ENCODE results near the gene ITIH3. TPM values are rescaled to one million over a fixed set of nuclear protein-coding genes. Genes with fewer than 3 reads are reported as not detected.
A peak's percentile ranks its signal among the peaks of the same experiment; 100 is the strongest.

Gene ITIH3
- total RNA-seq, 4 donors from 2014 or later: 0.18 to 5.6 (median 1.2) TPM

DNA sequence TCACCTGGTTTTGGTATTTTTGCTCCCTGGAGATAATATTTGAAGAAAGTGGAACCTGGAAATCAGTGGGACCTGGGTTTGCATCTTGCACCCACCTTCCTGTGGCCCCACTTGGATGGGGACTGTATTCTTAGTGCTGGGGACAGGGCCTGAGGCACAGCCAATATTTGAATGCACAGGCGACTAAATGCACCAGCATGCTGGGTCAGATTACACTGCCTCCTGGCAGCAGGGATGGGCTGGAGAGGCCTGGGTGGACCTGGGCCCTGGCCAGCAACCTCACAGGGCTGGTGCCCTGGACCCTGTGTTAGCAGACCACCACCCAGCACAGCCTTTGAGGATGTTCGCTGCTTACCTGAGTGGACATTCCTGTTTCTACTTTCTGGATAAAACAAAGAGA is 25.3 kb downstream of the ITIH3 start:
- Histone ChIP-seq H3K27ac (no peak overlapping the region), H3K4me3 (no peak overlapping the region), H3K36me3 (peaks cover 14% of the 10 kb centered on the region), H3K4me1 (no peaks in the 10 kb centered on the region), H3K27me3 (no peaks in the 10 kb centered on the region), H3K9me3 (no peaks in the 10 kb centered on the region)
- no peak for DNase-seq (ENCODE audit: low spot score in 2 of 2)
- WGBS: 80% methylated on average over 2 of the region's 2 CpGs
- TF ChIP-seq CTCF (IDR thresholded peaks at IDR 0.05): no peak
- no peak for TF ChIP-seq POLR2AphosphoS5 (IDR thresholded peaks at IDR 0.05)
- TF ChIP-seq EP300 (IDR thresholded peaks at IDR 0.05): no peak
- no peak for TF ChIP-seq POLR2A (IDR thresholded peaks at IDR 0.05)

DNA sequence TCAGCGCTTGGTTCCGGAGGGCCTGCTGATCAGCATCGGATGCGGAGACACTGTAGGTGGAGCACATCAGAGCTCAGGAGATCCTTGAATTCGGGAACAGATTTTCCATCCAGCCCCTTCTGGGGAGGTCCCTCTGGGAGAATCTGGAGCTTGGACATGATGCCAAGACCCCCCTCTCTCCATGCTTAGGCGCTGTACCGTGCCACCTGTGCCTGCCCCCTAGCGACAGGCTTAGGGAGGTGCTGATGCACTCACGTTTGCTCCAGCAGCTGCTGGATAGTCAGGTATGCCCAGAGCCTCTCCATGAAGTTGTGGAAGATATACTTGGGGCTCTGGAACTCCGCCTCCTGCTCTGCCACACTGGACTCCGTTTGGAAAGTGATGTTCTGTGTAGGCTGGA is 26.1 kb downstream of the ITIH3 start:
- Histone ChIP-seq H3K4me3 (no peak overlapping the region), H3K27me3 (no peaks in the 10 kb centered on the region), H3K4me1 (no peaks in the 10 kb centered on the region), H3K36me3 (peaks cover 14% of the 10 kb centered on the region), H3K27ac (no peak overlapping the region), H3K9me3 (no peaks in the 10 kb centered on the region)
- WGBS: 61% methylated on average over 11 of the region's 11 CpGs
- TF ChIP-seq POLR2AphosphoS5 (IDR thresholded peaks at IDR 0.05) (no peak), EP300 (IDR thresholded peaks at IDR 0.05) (no peak), CTCF (IDR thresholded peaks at IDR 0.05) (peak in 1 of 2 donors; percentile 55)
- no peak for DNase-seq (ENCODE audit: low spot score in 2 of 2)

DNA sequence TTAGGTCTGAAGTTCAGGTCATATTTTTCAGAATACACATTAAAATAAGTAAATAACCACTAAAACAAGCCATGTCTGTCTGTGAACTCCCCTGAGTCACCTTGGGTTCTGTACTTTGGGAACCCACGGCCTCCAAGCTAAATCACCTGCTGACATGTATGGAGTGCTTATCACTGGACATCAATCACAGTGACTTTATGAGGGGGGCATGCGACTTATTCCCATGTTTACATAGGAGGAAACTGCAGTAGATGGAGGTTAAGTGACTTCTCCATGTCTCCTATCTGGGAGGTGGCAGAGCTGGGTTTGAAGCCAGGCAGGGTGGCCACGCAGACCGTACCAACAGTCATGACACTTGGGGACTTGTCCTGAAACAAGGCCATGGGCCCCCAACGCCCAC is 27.8 kb downstream of the ITIH3 start:
- Histone ChIP-seq H3K4me3 (no peak overlapping the region), H3K27ac (no peak overlapping the region), H3K9me3 (no peaks in the 10 kb centered on the region), H3K36me3 (peaks cover 14% of the 10 kb centered on the region), H3K27me3 (no peaks in the 10 kb centered on the region), H3K4me1 (no peaks in the 10 kb centered on the region)
- no peak for DNase-seq (ENCODE audit: low spot score in 2 of 2)
- TF ChIP-seq EP300 (IDR thresholded peaks at IDR 0.05) (no peak), POLR2A (IDR thresholded peaks at IDR 0.05) (no peak), CTCF (IDR thresholded peaks at IDR 0.05) (no peak), POLR2AphosphoS5 (IDR thresholded peaks at IDR 0.05) (no peak)
- 93% methylated on average over 5 of the region's 5 CpGs for WGBS

DNA sequence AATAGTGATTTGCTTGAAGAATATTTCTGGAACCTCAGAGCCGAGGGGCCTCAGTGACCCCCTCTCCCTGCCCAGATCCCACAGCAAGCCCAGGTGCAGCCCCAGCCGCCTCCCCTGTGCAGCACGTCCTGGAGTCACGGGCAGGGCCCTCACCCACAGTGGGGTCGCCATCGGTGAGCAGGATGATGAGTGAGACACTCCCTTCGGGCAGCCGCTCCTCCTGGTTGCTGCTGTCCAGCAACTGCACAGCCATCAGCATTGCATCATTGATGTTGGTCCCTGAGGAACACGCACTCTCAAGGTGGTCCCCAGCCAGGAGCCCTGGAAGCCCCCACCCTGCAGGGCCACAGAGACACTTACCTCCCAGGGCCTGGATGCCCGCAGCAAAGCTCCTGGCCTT is 29.4 kb downstream of the ITIH3 start:
- H3K36me3 ChIP-seq: peaks cover 14% of the 10 kb centered on the region
- no peaks in the 10 kb centered on the region for H3K4me1 ChIP-seq
- no peak overlapping the region for H3K27ac ChIP-seq
- TF ChIP-seq POLR2AphosphoS5 (IDR thresholded peaks at IDR 0.05) (no peak), EP300 (IDR thresholded peaks at IDR 0.05) (no peak), POLR2A (IDR thresholded peaks at IDR 0.05) (no peak), CTCF (IDR thresholded peaks at IDR 0.05) (no peak)
- H3K27me3 ChIP-seq: no peaks in the 10 kb centered on the region
- 96% methylated on average over 4 of the region's 10 CpGs for WGBS
- no peak for DNase-seq (ENCODE audit: low spot score in 2 of 2)
- H3K4me3 ChIP-seq: no peak overlapping the region
- no peaks in the 10 kb centered on the region for H3K9me3 ChIP-seq

DNA sequence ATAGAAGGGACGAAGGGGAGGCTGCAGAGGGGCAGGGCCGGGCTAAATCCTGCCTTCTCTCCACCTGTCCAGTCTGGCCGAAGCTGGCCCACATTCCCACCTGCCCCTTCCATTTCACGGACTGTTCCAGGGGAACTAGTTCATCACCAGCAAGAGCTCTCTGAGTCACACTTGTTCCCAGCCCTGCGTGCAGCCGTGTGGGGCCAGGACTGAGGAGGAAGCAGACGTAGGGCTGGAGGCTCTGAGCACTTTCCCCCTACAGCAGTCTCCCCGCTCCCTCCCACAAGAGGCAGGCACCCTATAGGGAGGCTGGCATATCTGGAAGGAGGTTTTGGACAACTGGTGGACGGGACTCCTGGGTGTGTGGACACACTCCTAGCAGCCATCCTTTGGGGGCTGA is 32.8 kb downstream of the ITIH3 start:
- peaks cover 14% of the 10 kb centered on the region for H3K36me3 ChIP-seq
- 70% methylated on average over 6 of the region's 9 CpGs for WGBS
- DNase-seq (ENCODE audit: low spot score in 2 of 2): no peak
- peaks cover 19% of the 10 kb centered on the region for H3K4me1 ChIP-seq
- no peak overlapping the region for H3K4me3 ChIP-seq
- no peaks in the 10 kb centered on the region for H3K9me3 ChIP-seq
- TF ChIP-seq POLR2AphosphoS5 (IDR thresholded peaks at IDR 0.05) (no peak), EP300 (IDR thresholded peaks at IDR 0.05) (no peak), POLR2A (IDR thresholded peaks at IDR 0.05) (no peak), CTCF (IDR thresholded peaks at IDR 0.05) (no peak)
- H3K27ac ChIP-seq: no peak overlapping the region
- H3K27me3 ChIP-seq: no peaks in the 10 kb centered on the region

Measured in suprapubic skin (tissue), 4 donors.